ENCODE measurements around the gene DYNC1LI1.
"Not testable (repeated sequence)": the region's sequence is repeated elsewhere in the genome, so short reads cannot be mapped to it uniquely, and the experiment has no call there.

The DYNC1LI1 gene

DNA sequence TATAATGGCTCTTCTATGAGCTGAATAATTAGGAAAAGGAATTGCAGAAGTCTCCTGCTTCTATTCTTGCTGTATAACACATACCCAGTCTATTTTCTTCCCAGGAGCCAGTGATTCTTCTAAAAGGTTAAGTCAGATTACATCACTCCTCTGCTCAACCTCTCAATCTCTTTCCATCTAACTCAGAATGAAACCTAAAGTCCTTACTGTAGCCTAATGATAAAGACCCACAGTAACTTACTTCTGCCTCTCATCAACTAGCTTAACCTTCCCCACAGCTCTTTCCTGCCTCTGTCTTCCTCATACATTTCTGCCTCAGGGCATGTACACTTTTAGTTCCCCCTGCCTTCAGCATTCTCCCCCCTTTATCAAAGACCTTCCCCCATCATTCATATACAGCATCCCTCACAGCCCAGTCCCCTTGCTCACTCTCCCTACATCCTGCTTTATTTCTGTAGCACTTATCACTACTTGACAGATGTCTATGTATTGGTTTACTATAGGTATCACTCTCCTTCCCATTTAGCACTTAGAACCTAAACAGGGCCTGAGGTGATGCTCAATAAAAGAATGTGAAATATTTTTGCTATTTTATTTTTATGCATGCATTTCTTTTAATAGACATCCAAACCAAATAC, 39.5 kb downstream of the DYNC1LI1 start:
- no peak for DNase-seq (ENCODE audit: low spot score)

DNA sequence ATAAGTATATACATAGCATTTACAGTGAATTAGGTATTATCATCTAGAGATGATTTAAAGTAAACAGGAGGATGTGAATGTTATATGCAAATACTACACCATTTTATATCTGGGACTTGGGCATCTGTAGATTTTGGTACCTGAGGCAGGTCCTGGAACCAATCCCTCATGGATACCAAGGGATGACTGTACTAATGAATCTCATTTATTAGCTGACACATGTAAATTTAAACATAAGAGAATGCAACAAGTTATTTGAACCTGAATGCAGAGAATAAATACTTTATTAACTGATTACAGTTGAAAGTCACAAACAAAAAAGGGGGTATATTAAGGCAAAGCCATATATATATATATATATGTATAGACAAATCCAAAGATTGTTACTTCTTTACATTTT, 44.9 kb downstream of the DYNC1LI1 start:
- DNase-seq (ENCODE audit: low spot score), result no peak

DNA sequence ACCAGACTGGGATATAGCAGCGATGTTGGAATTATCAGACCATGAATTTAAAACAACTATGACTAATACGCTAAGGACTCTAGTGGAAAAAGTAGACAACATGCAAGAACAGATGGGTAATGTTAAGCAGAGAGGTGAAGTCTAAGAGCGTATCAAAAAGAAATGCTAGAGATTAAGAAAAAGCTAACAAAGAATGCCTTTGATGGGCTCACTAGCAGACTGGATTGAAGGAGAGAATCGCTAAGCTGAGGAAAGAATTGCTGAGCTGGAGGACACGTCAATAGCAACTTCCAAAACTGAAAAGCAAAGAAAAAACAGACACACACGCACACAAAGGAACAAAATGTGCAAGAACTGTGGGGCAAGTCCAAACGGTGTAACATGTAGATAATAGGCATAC, 48.0 kb downstream of the DYNC1LI1 start:
- DNase-seq (ENCODE audit: low spot score), result no peak

DNA sequence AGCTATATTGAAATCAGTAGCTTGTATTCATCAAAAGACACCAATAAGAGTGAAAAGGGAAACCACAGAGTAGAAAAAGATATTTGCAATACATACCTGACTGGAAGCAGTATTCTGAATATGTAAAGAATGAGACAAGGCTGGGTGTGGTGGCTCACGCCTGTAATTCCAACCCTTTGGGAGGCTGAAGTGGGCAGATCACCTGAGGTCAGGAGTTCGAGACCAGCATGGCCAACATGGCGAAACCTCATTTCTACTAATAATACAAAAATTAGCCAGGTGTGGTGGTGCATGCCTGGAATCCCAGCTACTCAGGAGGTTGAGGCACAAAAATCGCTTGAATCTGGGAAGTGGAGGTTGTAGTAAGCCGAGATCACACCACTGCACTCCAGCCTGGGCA, 51.7 kb downstream of the DYNC1LI1 start:
- DNase-seq (ENCODE audit: low spot score), result not testable (repeated sequence)

DNA sequence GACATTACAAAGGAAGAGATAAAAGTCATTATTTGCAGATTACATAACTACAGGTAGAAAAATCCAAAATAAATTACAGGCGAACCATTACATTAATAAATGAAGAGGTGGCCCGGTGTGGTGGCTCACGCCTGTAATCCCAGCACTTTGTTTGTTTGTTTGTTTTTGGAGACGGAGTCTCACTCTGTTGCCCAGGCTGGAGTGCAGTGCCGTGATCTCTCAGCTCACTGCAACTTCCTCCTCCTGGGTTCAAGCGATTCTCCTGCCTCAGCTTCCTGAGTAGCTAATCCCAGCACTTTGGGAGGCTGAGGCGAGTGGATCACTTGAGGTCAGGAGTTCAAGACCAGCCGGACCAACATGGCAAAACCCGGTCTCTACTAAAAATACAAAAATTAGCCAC, 53.9 kb downstream of the DYNC1LI1 start:
- not testable (repeated sequence) for DNase-seq (ENCODE audit: low spot score)

DNA sequence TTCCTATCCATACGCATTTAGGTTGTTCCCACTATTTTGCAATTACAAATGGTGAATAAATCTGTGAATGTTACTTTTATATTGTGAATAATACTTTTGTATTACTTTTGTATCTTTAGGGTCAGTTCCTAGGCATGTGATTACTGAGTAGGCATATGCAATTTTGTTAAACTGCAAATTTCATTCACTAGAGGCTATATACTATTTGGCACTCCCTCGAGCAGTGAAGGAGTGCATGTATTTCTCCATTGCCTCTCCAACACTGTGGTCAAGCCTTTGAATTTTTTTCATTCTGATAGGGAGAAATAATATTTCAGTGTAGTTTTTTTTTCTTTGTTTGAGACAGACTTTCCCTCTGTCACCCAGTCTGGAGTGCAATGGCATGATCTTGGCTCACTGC, 59.7 kb downstream of the DYNC1LI1 start:
- DNase-seq (ENCODE audit: low spot score), result no peak

DNA sequence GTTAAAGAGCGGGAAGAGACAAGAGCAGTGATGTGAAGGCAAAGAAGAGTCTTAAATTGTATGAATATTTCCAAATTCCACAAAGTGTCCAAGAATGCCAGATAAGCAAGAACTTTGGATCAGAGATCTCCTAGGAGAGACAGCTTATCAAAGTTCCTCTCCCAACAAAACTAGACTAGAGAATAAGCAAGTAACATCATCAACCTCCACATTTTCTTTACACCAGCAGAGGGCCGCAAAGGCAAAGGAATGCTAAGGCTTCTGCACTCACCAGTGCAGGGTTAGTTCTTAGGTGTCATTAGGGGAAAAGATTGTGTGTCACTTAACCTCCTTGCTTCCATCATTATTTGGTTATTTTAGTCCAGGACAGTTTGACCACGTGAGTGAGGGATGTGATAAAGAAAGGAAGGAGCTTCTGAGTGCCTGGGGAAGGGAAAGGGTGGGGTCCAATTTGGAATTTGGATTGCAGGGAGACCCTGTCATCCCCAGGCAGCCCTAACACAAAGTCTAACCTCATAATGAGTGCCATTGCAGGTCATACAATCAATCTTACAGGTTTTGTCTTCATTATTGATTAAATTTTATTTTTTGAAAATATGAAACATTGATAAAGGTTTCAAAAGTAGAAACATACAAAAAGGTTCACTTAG, 60.5 kb downstream of the DYNC1LI1 start:
- peak; percentile 76 for DNase-seq (ENCODE audit: low spot score)

DNA sequence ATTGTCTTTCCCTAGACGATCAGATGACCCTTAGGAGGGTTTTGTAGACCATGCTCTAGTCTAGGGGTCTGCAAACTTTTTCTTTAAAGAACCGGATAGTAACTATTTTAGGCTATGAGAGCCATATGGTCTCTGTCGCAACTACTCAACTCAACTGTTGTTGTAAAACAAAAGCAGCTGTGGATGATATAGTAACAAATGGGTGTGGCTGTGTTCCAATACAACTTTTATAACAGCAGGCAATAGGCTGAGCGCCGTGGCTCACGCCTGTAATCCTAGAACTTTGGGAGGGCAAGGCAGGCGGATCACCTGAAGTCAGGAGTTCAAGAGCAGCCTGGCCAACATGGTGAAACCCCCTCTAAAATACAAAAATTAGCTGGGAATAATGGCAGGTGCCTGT, 61.9 kb downstream of the DYNC1LI1 start:
- DNase-seq (ENCODE audit: low spot score), result no peak

DNA sequence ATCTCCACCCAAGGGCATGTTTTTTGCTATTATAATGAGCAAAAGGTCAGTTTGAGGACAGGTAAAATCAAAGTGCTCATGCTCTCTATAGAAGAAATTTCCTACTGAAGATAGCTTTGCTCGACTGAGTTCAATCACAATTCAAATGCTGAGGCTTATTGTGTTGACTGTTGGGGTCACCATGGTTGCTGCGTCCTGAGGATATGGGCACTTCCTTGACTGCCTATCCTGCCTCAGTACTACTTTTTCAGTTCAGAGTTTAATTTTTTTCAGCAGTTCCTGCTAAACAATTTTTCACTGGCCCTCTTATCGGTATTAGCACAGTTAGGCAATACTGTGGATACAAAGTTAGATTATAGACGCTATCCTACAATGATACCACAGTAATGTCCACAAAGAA, 64.2 kb downstream of the DYNC1LI1 start:
- DNase-seq (ENCODE audit: low spot score), result no peak

DNA sequence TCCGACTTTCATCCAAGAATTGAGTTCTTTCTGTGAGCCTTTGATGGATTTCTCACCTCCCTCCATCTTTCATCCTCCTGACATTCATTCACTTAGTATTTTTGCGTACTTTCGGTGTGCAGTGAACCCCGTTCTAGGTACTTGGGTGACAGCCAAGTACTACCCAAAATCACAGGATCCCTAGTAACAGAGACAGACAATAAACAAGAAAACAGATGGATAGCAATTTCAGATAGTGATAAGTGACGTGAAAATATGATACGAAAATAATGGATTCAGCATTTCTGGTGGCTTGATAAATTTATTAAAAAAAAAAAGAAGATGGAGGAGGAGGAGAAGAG, 67.7 kb downstream of the DYNC1LI1 start:
- no peak for DNase-seq (ENCODE audit: low spot score)

DNA sequence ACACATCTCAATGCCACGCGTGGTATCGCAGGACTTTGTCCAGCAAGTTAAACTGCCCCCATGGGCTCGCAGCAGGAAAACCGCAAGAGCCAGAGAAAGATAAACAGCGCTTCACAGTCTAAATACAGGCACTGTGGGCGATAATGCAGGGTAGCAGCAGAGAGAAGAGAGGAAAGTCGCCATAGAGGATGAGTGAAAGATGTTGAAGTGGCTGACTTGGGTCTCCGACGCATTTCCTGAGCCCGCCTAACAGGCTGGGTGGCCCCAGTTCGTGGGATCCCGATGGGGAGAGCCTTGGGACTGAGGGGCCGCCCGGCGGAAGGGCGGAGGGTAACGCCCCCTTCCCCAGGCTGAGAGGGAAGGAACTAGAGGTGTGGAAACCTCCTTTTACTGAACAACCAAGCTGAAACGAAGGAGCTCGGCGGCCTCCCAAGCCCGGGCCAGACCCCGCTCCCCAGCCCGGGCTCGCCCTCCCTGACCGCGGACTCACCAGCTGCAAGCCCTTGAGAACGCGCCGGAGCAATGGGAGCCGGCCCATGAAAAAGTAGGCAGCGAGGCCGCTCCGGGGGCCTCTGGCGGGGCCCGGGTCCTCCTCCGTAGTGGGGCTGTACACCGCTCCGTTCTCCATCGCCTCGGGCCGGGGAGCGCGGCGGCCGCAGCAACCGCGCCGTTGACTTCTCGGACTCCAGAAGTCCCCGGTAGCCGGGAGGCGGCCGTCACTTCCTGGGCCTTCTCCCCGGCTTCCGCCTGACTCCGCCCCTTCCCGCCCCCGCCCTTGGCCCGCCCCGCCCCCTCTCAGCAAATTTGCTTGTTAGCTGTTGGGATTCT, 68.3 kb downstream of the DYNC1LI1 start, which contains the start of gene CMTM6:
CMTM6 (minus strand) TSS at position 735 of the 828 bp plus-strand sequence; CDS start at position 628, 107 bp downstream.
- peak; percentile 96 for DNase-seq (ENCODE audit: low spot score)

DNA sequence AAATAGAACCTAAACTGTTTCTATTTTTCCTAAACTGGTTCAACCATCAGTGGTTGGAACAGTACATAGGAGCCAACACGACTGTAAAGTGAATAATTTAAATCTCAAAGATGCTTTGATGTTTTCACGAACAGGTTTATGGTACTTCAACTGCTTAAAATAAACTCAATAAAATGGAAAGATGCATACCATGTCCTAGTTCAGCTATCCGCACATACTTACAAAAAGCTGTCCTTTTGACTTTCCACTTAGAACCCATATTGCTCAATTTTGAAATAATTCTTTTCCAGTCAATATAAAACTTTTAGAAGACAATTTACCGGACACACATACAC, 68.9 kb downstream of the DYNC1LI1 start:
- DNase-seq (ENCODE audit: low spot score), result no peak

DNA sequence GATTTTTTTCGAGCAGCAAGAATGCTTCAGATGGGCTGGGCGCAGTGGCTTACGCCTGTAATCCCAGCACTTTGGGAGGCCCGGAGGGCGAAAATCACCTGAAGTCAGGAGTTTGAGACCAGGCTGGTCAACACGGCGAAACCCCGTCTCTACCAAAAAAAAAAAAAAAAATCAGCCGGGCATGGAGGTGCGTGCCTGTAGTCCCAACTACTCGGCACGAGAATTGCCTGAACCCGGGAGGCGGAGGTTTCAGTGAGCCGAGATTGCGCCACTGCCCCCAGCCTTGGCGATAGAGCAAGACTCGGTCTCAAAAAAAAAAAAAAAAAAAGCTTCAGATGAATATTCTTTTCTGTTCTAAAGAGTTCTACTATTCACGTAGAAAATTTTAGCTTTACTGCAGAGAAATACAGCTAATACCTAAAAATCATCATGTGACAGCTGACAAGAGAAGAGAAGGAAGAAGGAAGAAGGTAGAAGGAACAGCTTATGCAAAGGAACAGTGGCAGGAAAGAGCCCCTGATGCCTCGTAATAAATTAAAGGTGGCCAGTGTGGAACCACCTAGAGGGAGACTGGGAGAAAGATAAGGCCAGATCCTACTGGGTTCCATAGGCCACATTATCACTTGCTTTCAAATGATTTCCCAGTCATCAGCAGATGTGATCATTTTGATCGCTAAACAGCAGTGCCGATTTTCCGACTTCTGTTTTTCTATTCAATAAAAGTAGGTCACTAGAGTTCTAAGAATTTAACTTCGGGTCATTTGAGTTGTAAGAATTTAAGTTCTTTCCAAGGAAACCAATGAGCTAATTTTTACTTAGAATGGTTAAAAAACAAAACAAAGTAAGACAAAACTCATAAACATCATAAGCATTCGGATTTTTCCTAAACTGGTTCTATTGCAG, 69.5 kb downstream of the DYNC1LI1 start:
- no peak for DNase-seq (ENCODE audit: low spot score)

DNA sequence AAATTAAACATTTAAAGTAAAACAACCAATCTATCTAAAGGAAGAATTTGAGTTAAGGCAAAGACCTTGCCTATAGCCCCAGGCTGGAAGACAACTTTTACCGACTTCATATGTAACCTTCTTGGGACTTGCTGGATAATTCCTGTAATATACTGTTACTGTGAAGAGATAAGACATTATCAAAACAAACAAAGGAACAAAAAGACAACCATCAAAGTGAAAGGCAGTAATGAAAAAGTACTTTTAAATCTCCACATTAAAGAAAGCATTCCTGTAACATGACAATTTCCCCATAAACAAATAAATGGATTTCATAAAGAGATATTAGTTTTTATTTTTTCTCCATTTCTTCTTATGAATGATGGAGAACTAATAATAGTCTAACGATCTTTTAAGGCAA, 70.4 kb downstream of the DYNC1LI1 start:
- DNase-seq (ENCODE audit: low spot score), result no peak

DNA sequence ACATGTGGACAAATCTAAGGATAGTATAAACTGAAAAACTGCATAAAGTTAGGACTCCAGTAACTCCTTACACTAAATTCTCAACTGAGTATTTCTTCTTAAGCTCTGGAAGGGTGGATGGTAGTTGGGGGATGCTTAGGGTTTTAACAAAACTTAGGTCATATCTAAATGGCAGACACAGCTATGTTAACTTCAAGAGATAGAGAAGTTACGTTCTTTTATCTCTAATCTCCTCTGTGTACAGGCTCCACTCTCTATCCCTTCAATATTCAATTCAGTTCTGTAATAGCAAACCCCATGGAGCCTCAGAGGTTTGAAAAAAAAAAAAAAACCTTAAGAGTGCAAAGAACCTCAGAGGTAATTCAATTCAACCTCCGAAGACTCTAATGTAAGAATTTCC, 71.1 kb downstream of the DYNC1LI1 start:
- DNase-seq (ENCODE audit: low spot score), result no peak

DNA sequence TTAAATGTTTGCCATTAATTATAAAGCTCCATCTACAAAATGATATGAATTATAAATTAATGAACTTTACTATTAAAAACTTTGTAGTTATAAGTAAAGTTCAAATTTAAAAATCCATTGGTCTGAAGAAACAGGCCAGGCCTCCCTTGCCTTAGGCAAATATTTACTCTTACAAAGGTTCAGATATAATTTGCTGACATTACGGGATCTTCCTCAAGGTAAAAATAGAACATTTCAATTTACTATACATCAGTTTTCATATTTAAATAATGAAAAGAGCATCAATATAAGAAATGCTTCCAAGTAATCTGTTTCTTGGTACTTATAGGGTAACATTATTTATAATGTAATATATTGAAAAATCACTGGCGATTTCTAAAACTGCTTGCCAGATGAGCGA, 71.7 kb downstream of the DYNC1LI1 start:
- DNase-seq (ENCODE audit: low spot score), result no peak

DNA sequence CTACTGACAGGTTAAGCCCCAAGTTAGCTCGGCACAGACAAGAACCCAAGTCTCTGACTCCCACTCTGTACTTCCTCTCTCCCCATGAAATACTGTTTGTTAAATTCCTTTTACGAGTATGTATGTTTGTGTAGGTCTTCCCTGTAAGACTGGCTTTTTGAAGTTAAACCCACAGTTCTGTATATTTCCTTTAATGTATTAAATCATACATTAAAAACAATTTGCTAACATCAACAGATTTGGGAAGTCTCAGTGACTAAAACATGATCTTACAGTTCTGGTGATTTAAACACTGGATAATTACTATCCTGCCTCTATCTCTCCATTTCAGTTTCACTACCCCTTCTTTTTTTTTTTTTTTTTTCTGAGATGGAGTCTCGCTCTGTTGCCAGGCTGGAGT, 72.4 kb downstream of the DYNC1LI1 start:
- no peak for DNase-seq (ENCODE audit: low spot score)

DNA sequence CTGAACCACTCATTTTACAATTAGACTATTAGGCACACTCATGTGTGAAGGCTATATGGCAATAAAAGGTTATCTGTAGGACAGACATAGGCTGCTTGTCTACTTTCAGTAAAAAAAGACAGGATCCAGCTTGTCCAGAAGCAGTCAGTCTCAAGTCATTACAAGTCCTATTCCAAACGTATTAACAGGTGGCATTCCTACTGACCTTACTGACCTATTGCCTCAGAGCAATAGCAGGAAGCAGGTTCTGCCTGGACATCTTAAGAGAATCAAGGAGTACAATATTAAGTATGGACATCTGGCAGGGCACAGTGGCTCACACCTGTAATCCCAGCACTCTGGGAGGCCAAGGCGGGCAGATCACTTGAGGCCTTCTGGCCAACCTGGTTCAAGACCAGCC, 75.0 kb downstream of the DYNC1LI1 start:
- DNase-seq (ENCODE audit: low spot score), result no peak

DNA sequence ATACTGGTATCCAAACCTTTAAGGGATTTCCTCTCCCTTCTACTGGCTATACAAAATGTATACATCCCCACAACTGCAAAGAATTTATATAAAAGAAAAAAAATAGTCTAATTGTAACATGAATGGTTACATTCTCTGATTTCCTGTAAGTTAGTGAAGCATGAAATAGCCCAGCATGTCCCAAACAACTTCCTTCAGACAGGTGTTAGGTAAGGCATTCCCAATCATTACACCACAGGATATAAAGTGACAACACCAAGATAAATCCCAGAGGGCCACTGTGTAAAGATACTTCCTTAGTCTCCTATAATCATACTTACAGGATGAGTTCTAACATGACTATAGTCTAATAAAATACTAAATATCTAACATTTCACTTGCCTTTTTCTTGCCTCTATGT, 75.6 kb downstream of the DYNC1LI1 start:
- DNase-seq (ENCODE audit: low spot score), result no peak

DNA sequence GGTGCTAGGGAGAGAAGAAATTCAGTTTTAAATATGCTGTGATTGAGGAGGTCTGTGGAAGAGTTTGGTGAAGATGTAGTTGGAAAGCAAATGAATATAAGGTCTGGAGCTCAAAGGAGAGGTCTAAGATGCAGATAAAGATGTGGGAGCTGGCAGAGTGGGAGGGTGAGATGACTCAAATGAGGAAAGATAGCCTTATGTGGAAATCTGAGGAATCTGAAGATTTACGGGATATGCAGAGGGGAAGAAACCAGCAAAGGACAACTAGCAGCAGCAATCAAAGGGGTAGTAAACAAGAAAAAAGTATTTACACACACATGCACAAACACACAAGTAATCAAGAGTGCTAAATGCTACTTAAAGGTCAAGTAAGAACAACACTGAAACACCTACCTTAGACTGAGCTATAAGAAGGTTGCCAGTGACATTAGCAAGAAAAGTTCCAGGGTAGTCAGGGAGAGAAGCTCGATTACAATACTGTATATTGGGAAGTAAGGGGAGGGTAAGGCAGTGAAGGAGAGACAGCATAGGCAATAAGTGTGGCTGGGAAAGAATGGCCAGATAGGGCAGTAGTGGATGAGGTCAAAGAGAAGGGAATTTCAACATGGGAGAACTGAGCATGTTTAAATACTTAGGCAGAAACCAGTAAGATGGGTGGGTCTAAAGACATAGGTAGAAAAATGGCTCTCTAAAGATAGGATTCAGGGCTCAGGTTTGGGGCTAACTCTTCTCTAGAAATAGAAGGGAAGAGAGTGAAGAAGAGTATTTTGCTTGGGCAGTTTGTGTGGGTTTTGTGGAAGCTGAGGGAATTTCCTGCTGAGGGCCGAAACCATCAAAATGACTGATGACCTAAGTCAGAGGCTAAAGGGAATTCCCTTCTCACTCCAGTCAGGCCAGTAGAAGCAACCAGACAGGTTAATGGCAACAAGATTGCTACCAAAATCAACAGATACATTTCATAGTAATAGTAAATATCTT, 76.9 kb downstream of the DYNC1LI1 start:
- no peak for DNase-seq (ENCODE audit: low spot score)
